Calu3 (cell line): ENCODE measurements around the gene WWTR1. TPM values are rescaled to one million over a fixed set of nuclear protein-coding genes. Genes with fewer than 3 reads are reported as not detected.

Source experiments
- BruUV-seq: library from RNA; stranded (reverse); fragments of 400-500 nt; replicated peaks from 2 replicates; lab custom pipeline; 2021; lab: Mats Ljungman, UMichigan
- CTCF ChIA-PET: fragments of 300-600 bp; sonication (Branson Sonifier 250); formaldehyde crosslinking; loops from one replicate; lab custom pipeline; 2022; ENCODE audit warnings: antibody characterized with exemption; lab: Charles Lee
- DNase-seq: peaks from one replicate; pipeline ENCODE4 v3.0.0; 2022
- H3K27ac Mint-ChIP-seq: one replicate; pipeline ENCODE4 v1.8.0; 2022; ENCODE audit warnings: mixed read lengths; ENCODE audit not compliant: unreplicated experiment
- H3K27me3 Mint-ChIP-seq: one replicate; pipeline ENCODE4 v1.8.0; 2022; ENCODE audit warnings: mixed read lengths; ENCODE audit not compliant: unreplicated experiment
- H3K36me3 Mint-ChIP-seq: one replicate; pipeline ENCODE4 v1.8.0; 2022; ENCODE audit warnings: mild to moderate bottlenecking, moderate library complexity, mixed read lengths; ENCODE audit not compliant: insufficient read depth, unreplicated experiment
- H3K4me1 Mint-ChIP-seq: one replicate; pipeline ENCODE4 v1.8.0; 2022; ENCODE audit warnings: mild to moderate bottlenecking, low read depth, mixed read lengths; ENCODE audit not compliant: unreplicated experiment
- H3K4me3 Mint-ChIP-seq: one replicate; pipeline ENCODE4 v1.8.0; 2022; ENCODE audit warnings: mild to moderate bottlenecking, low read depth, moderate library complexity, mixed read lengths; ENCODE audit not compliant: unreplicated experiment
- H3K9me3 Mint-ChIP-seq: one replicate; pipeline ENCODE4 v1.8.0; 2022; ENCODE audit warnings: low read depth, mixed read lengths; ENCODE audit not compliant: unreplicated experiment
- CTCF ChIP-seq: fragments of 200-600 bp; IDR thresholded peaks from one replicate; pipeline ENCODE4 v1.8.0; 2022; ENCODE audit warnings: antibody characterized with exemption; ENCODE audit not compliant: unreplicated experiment
- intact Hi-C: fragments of 100-400 bp; cut with micrococcal nuclease; formaldehyde crosslinking; loops from one replicate; pipeline ENCODE4 v1.10.0; 2022; ENCODE audit not compliant: unreplicated experiment
- total RNA-seq: library from RNA; stranded (reverse); gene quantifications from 2 replicates; pipeline ENCODE4 v1.2.3, GENCODE V29; 2022

WWTR1 gene
- total RNA-seq, 1 experiment from 2014 or later: 269 TPM

- BruUV-seq: no TSS peak
- no peak for DNase-seq
- Mint-ChIP-seq H3K4me1 (peaks cover 73% of the 10 kb centered on the region), H3K36me3 (peaks cover 85% of the 10 kb centered on the region), H3K9me3 (no peaks in the 10 kb centered on the region), H3K27me3 (no peaks in the 10 kb centered on the region), H3K27ac (no peak overlapping the region), H3K4me3 (no peak overlapping the region)
- intact Hi-C loops: no loop called here
- TF ChIP-seq CTCF: no peak
- CTCF ChIA-PET: interaction anchor here (1.4 kb wide), 2 partner anchors 120 to 123 kb away, joined by 3 read pairs; partner anchors contain the start of gene WWTR1
Measured at GRCh38 chr3:149535333-149535685, 122.5 kb downstream of the WWTR1 start.

DNA sequence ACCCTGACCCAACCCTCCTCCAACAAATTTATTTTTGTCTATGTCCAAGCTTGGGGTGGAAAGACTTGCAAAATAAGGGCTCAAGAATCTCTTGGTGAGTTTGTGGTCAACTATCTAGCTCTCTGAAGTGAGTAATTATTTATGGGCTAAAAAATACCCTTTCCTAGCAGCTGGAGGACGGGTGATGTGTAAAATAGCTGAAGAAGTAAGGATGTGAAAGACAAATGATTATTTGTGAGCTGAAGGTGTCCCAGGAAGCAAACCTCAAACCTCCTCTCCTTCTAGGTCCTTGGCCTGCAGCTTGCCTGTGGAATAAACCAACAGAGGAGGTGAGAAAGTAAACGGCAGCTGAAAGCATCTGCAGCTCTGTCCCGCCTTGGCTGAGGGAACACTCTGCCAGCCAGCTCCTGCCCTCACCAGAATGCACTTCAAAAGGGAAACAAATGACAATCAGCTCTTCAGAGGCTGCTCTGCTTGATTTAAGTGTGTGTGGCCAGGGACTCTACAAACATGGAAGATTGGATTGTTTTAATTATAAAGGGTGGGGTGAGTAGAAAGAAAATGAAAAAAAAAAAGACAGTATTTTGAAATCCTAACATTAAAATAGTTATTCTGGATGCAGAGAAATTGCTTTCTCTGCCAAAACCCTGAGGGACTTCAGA lies 123.0 kb downstream of the WWTR1 start:
- no peak for TF ChIP-seq CTCF
- peaks cover 68% of the 10 kb centered on the region for H3K4me1 Mint-ChIP-seq
- no peaks in the 10 kb centered on the region for H3K9me3 Mint-ChIP-seq
- no peak for DNase-seq
- no TSS peak for BruUV-seq
- intact Hi-C loops: no loop called here
- H3K27me3 Mint-ChIP-seq: no peaks in the 10 kb centered on the region
- H3K4me3 Mint-ChIP-seq: no peak overlapping the region
- CTCF ChIA-PET: interaction anchor here (0.6 to 1.4 kb wide), 4 partner anchors 34 to 237 kb away, joined by 3 to 5 read pairs (median 3); partner anchors contain the start of gene WWTR1
- peaks cover 85% of the 10 kb centered on the region for H3K36me3 Mint-ChIP-seq
- H3K27ac Mint-ChIP-seq: peak overlapping the region; percentile 39

DNA sequence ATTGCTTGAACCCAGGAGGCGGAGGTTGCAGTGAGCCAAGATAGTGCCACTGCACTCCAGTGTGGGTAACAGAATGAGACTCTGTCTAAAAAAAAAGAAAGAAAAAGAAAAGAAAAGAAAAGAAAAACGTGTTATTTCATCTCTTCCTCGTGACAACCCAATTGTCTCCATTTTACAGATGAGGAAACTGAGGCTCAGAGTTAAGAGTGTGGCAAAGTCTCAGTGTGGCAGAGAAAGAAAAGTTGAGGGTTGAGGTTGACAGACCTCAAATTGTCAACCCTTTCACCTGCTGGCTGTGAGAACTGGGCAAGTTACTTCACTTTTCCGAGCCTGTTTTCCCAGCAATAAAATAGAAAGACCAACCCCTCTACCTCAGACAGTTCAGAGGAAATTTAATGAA lies 123.7 kb downstream of the WWTR1 start:
- intact Hi-C loops: no loop called here
- Mint-ChIP-seq H3K27me3 (no peaks in the 10 kb centered on the region), H3K4me3 (no peak overlapping the region), H3K4me1 (peaks cover 62% of the 10 kb centered on the region), H3K27ac (peak overlapping the region; percentile 4), H3K36me3 (peaks cover 84% of the 10 kb centered on the region), H3K9me3 (no peaks in the 10 kb centered on the region)
- no peak for TF ChIP-seq CTCF
- CTCF ChIA-PET: interaction anchor here (0.6 to 1.4 kb wide), 4 partner anchors 35 to 237 kb away, joined by 3 to 5 read pairs (median 3); partner anchors contain the start of gene WWTR1
- no peak for DNase-seq
- BruUV-seq: no TSS peak

DNA sequence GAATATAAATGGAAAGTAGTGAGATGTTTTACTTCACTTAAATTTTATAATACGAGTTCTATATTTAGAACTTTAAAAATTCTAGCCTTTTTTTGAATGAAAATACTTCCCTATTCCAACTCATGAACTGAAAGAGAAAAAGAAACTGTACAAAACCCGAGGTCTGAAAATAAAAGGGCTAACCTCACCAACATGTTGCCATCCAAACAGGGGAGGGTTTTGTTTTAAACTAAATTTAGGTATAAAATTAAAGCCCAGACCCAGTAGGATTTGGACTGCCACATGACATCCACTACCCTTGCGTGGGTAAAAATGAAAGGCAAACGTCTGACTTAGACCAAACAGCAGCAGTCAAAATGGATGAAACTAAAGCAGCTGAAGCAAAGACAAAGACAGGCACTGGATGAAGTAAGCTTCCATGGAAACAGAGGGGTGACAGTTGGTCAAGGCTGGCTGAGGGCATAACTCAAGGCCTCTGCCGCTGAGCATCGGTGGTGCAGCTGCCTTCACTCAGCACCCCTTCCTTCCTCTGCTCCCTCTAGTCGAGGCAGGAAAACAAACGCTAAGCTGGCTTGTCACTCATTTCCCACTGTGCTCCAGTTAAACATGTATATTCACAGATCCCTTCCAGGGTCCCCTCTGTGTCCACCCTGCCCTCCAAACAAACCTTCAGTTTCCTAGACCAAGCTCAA lies 125.2 kb downstream of the WWTR1 start:
- TF ChIP-seq CTCF: no peak
- DNase-seq: no peak
- no TSS peak for BruUV-seq
- Mint-ChIP-seq H3K27ac (peak overlapping the region; percentile 19), H3K36me3 (peaks cover 83% of the 10 kb centered on the region), H3K27me3 (no peaks in the 10 kb centered on the region), H3K4me3 (no peak overlapping the region), H3K4me1 (peaks cover 67% of the 10 kb centered on the region), H3K9me3 (no peaks in the 10 kb centered on the region)
- CTCF ChIA-PET: interaction anchor here (0.6 to 1.7 kb wide), 5 partner anchors 29 to 938 kb away, joined by 3 to 6 read pairs (median 4); no protein-coding TSS in a partner anchor
- intact Hi-C loops: no loop called here
